ENCODE data around the gene EXOC4.

- TF ChIP-seq EZH2 (IDR thresholded peaks at IDR 0.05; ENCODE audit: insufficient read depth, poor library complexity, severe bottlenecking) (no peak), EZH2phosphoT487 (IDR thresholded peaks at IDR 0.05; ENCODE audit: insufficient read depth, low read depth) (no peak)
Observed at GRCh38 chr7:133861876-133862275, 609.0 kb downstream of the EXOC4 start.
